ENCODE results near the gene PAK5.

DNA sequence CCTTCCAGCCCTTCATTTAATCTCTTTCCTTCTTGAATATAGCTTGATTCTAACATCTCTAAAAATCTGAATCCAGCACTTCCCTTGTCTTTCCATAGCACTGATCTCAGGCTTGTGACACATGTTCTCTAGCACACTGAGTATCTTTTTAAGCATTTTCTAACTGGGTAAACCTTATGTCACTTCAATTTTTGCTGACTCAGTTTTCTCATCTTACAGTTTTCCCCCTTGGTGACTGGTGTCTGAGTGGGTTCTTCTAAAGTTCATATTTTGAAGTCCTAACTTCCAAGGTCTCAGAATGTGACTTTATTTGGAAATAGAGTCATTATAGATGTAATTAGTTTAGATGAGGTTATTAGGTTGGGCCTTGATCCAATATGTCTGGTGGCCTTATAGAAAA lies 153.9 kb downstream of the PAK5 start:
- TF ChIP-seq, protein P1, sequence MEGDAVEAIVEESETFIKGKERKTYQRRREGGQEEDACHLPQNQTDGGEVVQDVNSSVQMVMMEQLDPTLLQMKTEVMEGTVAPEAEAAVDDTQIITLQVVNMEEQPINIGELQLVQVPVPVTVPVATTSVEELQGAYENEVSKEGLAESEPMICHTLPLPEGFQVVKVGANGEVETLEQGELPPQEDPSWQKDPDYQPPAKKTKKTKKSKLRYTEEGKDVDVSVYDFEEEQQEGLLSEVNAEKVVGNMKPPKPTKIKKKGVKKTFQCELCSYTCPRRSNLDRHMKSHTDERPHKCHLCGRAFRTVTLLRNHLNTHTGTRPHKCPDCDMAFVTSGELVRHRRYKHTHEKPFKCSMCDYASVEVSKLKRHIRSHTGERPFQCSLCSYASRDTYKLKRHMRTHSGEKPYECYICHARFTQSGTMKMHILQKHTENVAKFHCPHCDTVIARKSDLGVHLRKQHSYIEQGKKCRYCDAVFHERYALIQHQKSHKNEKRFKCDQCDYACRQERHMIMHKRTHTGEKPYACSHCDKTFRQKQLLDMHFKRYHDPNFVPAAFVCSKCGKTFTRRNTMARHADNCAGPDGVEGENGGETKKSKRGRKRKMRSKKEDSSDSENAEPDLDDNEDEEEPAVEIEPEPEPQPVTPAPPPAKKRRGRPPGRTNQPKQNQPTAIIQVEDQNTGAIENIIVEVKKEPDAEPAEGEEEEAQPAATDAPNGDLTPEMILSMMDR (conservative IDR thresholded peaks at IDR 0.05; ENCODE audit: low read depth, low read length): no peak
- no peak for TF ChIP-seq EZH2 (IDR thresholded peaks at IDR 0.05; ENCODE audit: low read length, unreplicated experiment)

Data from PC-3 (cell line).